ENCODE data around the gene ZNF165.
"Not testable (repeated sequence)": the region's sequence is repeated elsewhere in the genome, so short reads cannot be mapped to it uniquely, and the experiment has no call there.

ZNF165 gene

GRCh38 chr6:28117386-28118050 is 37.1 kb downstream of the ZNF165 start:
- H3K27me3 ChIP-seq (ENCODE audit: control insufficient read depth in 5 of 5, insufficient read depth in 4 of 5, low read length in 5 of 5): no peaks in the 10 kb centered on the region
- peaks cover 0 to 3% (median 0%) of the 10 kb centered on the region in 5 donors for H3K4me1 ChIP-seq (ENCODE audit: control insufficient read depth in 5 of 5, insufficient read depth in 5 of 5, low read length in 5 of 5)
- H3K27ac ChIP-seq (ENCODE audit: low read depth, low read length): no peak overlapping the region
- no peak overlapping the region for H3K9ac ChIP-seq (ENCODE audit: low read length in 5 of 5)
- no peak overlapping the region for H3K4me3 ChIP-seq (ENCODE audit: low read depth in 1 of 5, low read length in 5 of 5)
- peaks cover 28 to 47% (median 34%) of the 10 kb centered on the region in 5 donors for H3K36me3 ChIP-seq (ENCODE audit: control insufficient read depth in 5 of 5, insufficient read depth in 5 of 5, low read length in 5 of 5)
- H3K9me3 ChIP-seq (ENCODE audit: control insufficient read depth in 5 of 5, low read length in 5 of 5): no peaks in the 10 kb centered on the region

GRCh38 chr6:28118217-28118616 is 37.8 kb downstream of the ZNF165 start:
- no peak overlapping the region for H3K27ac ChIP-seq (ENCODE audit: low read depth, low read length)
- peaks cover 28 to 48% (median 34%) of the 10 kb centered on the region in 5 donors for H3K36me3 ChIP-seq (ENCODE audit: control insufficient read depth in 5 of 5, insufficient read depth in 5 of 5, low read length in 5 of 5)
- no peak overlapping the region for H3K4me3 ChIP-seq (ENCODE audit: low read depth in 1 of 5, low read length in 5 of 5)
- H3K27me3 ChIP-seq (ENCODE audit: control insufficient read depth in 5 of 5, insufficient read depth in 4 of 5, low read length in 5 of 5): no peaks in the 10 kb centered on the region
- H3K4me1 ChIP-seq (ENCODE audit: control insufficient read depth in 5 of 5, insufficient read depth in 5 of 5, low read length in 5 of 5): peaks cover 0 to 3% (median 0%) of the 10 kb centered on the region in 5 donors
- no peaks in the 10 kb centered on the region for H3K9me3 ChIP-seq (ENCODE audit: control insufficient read depth in 5 of 5, low read length in 5 of 5)
- H3K9ac ChIP-seq (ENCODE audit: low read length in 5 of 5): no peak overlapping the region

GRCh38 chr6:28121876-28122275 is 41.5 kb downstream of the ZNF165 start:
- H3K9ac ChIP-seq (ENCODE audit: low read length in 5 of 5): no peak overlapping the region
- no peaks in the 10 kb centered on the region for H3K27me3 ChIP-seq (ENCODE audit: control insufficient read depth in 5 of 5, insufficient read depth in 4 of 5, low read length in 5 of 5)
- no peak overlapping the region for H3K4me3 ChIP-seq (ENCODE audit: low read depth in 1 of 5, low read length in 5 of 5)
- peaks cover 3 to 17% (median 12%) of the 10 kb centered on the region in 5 donors for H3K4me1 ChIP-seq (ENCODE audit: control insufficient read depth in 5 of 5, insufficient read depth in 5 of 5, low read length in 5 of 5)
- no peaks in the 10 kb centered on the region for H3K9me3 ChIP-seq (ENCODE audit: control insufficient read depth in 5 of 5, low read length in 5 of 5)
- no peak overlapping the region for H3K27ac ChIP-seq (ENCODE audit: low read depth, low read length)
- peaks cover 13 to 25% (median 21%) of the 10 kb centered on the region in 5 donors for H3K36me3 ChIP-seq (ENCODE audit: control insufficient read depth in 5 of 5, insufficient read depth in 5 of 5, low read length in 5 of 5)

- peaks cover 17 to 29% (median 26%) of the 10 kb centered on the region in 5 donors for H3K36me3 ChIP-seq (ENCODE audit: control insufficient read depth in 5 of 5, insufficient read depth in 5 of 5, low read length in 5 of 5)
Observed at GRCh38 chr6:28122283-28122682, 41.9 kb downstream of the ZNF165 start.

GRCh38 chr6:28124350-28124970 is 44.1 kb downstream of the ZNF165 start, which contains the start of gene ZSCAN16:
TSS of gene ZSCAN16 (plus strand) at chr6:28124609. CDS start at chr6:28125444, 835 bp downstream.
- Histone ChIP-seq H3K27ac (ENCODE audit: low read depth, low read length) (peak within 1 kb of the TSS; percentile 40), H3K27me3 (ENCODE audit: control insufficient read depth in 5 of 5, insufficient read depth in 4 of 5, low read length in 5 of 5) (no peaks in the 10 kb centered on the region), H3K4me3 (ENCODE audit: low read depth in 1 of 5, low read length in 5 of 5) (peak within 1 kb of the TSS; percentile 80 to 99 (median 92)), H3K4me1 (ENCODE audit: control insufficient read depth in 5 of 5, insufficient read depth in 5 of 5, low read length in 5 of 5) (peaks cover 3 to 17% (median 12%) of the 10 kb centered on the region in 5 donors), H3K9ac (ENCODE audit: low read length in 5 of 5) (peak within 1 kb of the TSS; percentile 75 to 87 (median 86)), H3K9me3 (ENCODE audit: control insufficient read depth in 5 of 5, low read length in 5 of 5) (no peaks in the 10 kb centered on the region), H3K36me3 (ENCODE audit: control insufficient read depth in 5 of 5, insufficient read depth in 5 of 5, low read length in 5 of 5) (peaks cover 12 to 34% (median 23%) of the 10 kb centered on the region in 5 donors)

More at GRCh38 chr6:28122283-28122682, 41.9 kb downstream of the ZNF165 start:
- not testable (repeated sequence) for H3K4me3 ChIP-seq (ENCODE audit: low read depth in 1 of 5, low read length in 5 of 5); H3K27ac ChIP-seq (ENCODE audit: low read depth, low read length); H3K9ac ChIP-seq (ENCODE audit: low read length in 5 of 5); H3K9me3 ChIP-seq (ENCODE audit: control insufficient read depth in 5 of 5, low read length in 5 of 5); H3K27me3 ChIP-seq (ENCODE audit: control insufficient read depth in 5 of 5, insufficient read depth in 4 of 5, low read length in 5 of 5)
- peaks cover 3 to 17% (median 12%) of the 10 kb centered on the region in 5 donors for H3K4me1 ChIP-seq (ENCODE audit: control insufficient read depth in 5 of 5, insufficient read depth in 5 of 5, low read length in 5 of 5)

- Histone ChIP-seq H3K9ac (ENCODE audit: low read length in 5 of 5) (peak overlapping the region; percentile 75 to 87 (median 86)), H3K4me3 (ENCODE audit: low read depth in 1 of 5, low read length in 5 of 5) (peak overlapping the region; percentile 80 to 99 (median 92)), H3K27ac (ENCODE audit: low read depth, low read length) (no peak overlapping the region), H3K4me1 (ENCODE audit: control insufficient read depth in 5 of 5, insufficient read depth in 5 of 5, low read length in 5 of 5) (peaks cover 3 to 17% (median 12%) of the 10 kb centered on the region in 5 donors), H3K36me3 (ENCODE audit: control insufficient read depth in 5 of 5, insufficient read depth in 5 of 5, low read length in 5 of 5) (peaks cover 13 to 37% (median 27%) of the 10 kb centered on the region in 5 donors), H3K9me3 (ENCODE audit: control insufficient read depth in 5 of 5, low read length in 5 of 5) (no peaks in the 10 kb centered on the region), H3K27me3 (ENCODE audit: control insufficient read depth in 5 of 5, insufficient read depth in 4 of 5, low read length in 5 of 5) (no peaks in the 10 kb centered on the region)
Observed at GRCh38 chr6:28124971-28125353, 44.6 kb downstream of the ZNF165 start.

GRCh38 chr6:28125401-28125800 is 45.0 kb downstream of the ZNF165 start:
- Histone ChIP-seq H3K36me3 (ENCODE audit: control insufficient read depth in 5 of 5, insufficient read depth in 5 of 5, low read length in 5 of 5) (peaks cover 13 to 35% (median 23%) of the 10 kb centered on the region in 5 donors), H3K9ac (ENCODE audit: low read length in 5 of 5) (peak overlapping the region in 2 of 5 donors; percentile 87), H3K9me3 (ENCODE audit: control insufficient read depth in 5 of 5, low read length in 5 of 5) (no peaks in the 10 kb centered on the region)

GRCh38 chr6:28134015-28134414 is 53.6 kb downstream of the ZNF165 start:
- H3K4me3 ChIP-seq (ENCODE audit: low read depth in 1 of 5, low read length in 5 of 5): no peak overlapping the region
- H3K27ac ChIP-seq (ENCODE audit: low read depth, low read length): no peak overlapping the region
- H3K36me3 ChIP-seq (ENCODE audit: control insufficient read depth in 5 of 5, insufficient read depth in 5 of 5, low read length in 5 of 5): peaks cover 6 to 16% (median 13%) of the 10 kb centered on the region in 5 donors

More at GRCh38 chr6:28125401-28125800, 45.0 kb downstream of the ZNF165 start:
- Histone ChIP-seq H3K27ac (ENCODE audit: low read depth, low read length) (no peak overlapping the region), H3K4me1 (ENCODE audit: control insufficient read depth in 5 of 5, insufficient read depth in 5 of 5, low read length in 5 of 5) (peaks cover 3 to 17% (median 12%) of the 10 kb centered on the region in 5 donors), H3K4me3 (ENCODE audit: low read depth in 1 of 5, low read length in 5 of 5) (no peak overlapping the region), H3K27me3 (ENCODE audit: control insufficient read depth in 5 of 5, insufficient read depth in 4 of 5, low read length in 5 of 5) (no peaks in the 10 kb centered on the region)

GRCh38 chr6:28134716-28135115 is 54.3 kb downstream of the ZNF165 start:
- H3K9ac ChIP-seq (ENCODE audit: low read length in 5 of 5): no peak overlapping the region
- H3K27me3 ChIP-seq (ENCODE audit: control insufficient read depth in 5 of 5, insufficient read depth in 4 of 5, low read length in 5 of 5): no peaks in the 10 kb centered on the region
- H3K4me3 ChIP-seq (ENCODE audit: low read depth in 1 of 5, low read length in 5 of 5): no peak overlapping the region
- no peaks in the 10 kb centered on the region for H3K9me3 ChIP-seq (ENCODE audit: control insufficient read depth in 5 of 5, low read length in 5 of 5)
- peaks cover 2 to 35% (median 22%) of the 10 kb centered on the region in 5 donors for H3K4me1 ChIP-seq (ENCODE audit: control insufficient read depth in 5 of 5, insufficient read depth in 5 of 5, low read length in 5 of 5)
- H3K27ac ChIP-seq (ENCODE audit: low read depth, low read length): no peak overlapping the region
- peaks cover 3 to 12% (median 6%) of the 10 kb centered on the region in 5 donors for H3K36me3 ChIP-seq (ENCODE audit: control insufficient read depth in 5 of 5, insufficient read depth in 5 of 5, low read length in 5 of 5)

More at GRCh38 chr6:28134015-28134414, 53.6 kb downstream of the ZNF165 start:
- Histone ChIP-seq H3K4me1 (ENCODE audit: control insufficient read depth in 5 of 5, insufficient read depth in 5 of 5, low read length in 5 of 5) (peaks cover 2 to 35% (median 22%) of the 10 kb centered on the region in 5 donors), H3K9me3 (ENCODE audit: control insufficient read depth in 5 of 5, low read length in 5 of 5) (no peaks in the 10 kb centered on the region), H3K9ac (ENCODE audit: low read length in 5 of 5) (no peak overlapping the region), H3K27me3 (ENCODE audit: control insufficient read depth in 5 of 5, insufficient read depth in 4 of 5, low read length in 5 of 5) (no peaks in the 10 kb centered on the region)

GRCh38 chr6:28135393-28135792 is 55.0 kb downstream of the ZNF165 start:
- Histone ChIP-seq H3K4me1 (ENCODE audit: control insufficient read depth in 5 of 5, insufficient read depth in 5 of 5, low read length in 5 of 5) (peaks cover 2 to 35% (median 22%) of the 10 kb centered on the region in 5 donors), H3K27me3 (ENCODE audit: control insufficient read depth in 5 of 5, insufficient read depth in 4 of 5, low read length in 5 of 5) (no peaks in the 10 kb centered on the region), H3K4me3 (ENCODE audit: low read depth in 1 of 5, low read length in 5 of 5) (no peak overlapping the region), H3K9me3 (ENCODE audit: control insufficient read depth in 5 of 5, low read length in 5 of 5) (no peaks in the 10 kb centered on the region), H3K9ac (ENCODE audit: low read length in 5 of 5) (peak overlapping the region; percentile 31 to 98 (median 96)), H3K27ac (ENCODE audit: low read depth, low read length) (no peak overlapping the region), H3K36me3 (ENCODE audit: control insufficient read depth in 5 of 5, insufficient read depth in 5 of 5, low read length in 5 of 5) (peaks cover 0 to 7% (median 5%) of the 10 kb centered on the region in 5 donors)

Data from subcutaneous abdominal adipose tissue (tissue), 5 donors.